ENCODE results near the gene SATB1. TPM values are rescaled to one million over a fixed set of nuclear protein-coding genes. Genes with fewer than 3 reads are reported as not detected.
"Not testable (repeated sequence)": the region's sequence is repeated elsewhere in the genome, so short reads cannot be mapped to it uniquely, and the experiment has no call there.

Gene SATB1
- total and polyA plus RNA-seq, 7 donors = 6.4 to 53.2 (median 34.0) TPM

- intact Hi-C loops (cut with DNase I) = no loop called here
- WGBS, 3 donors = 75 to 85% (median 77%) methylated on average over 1 of the region's 1 CpG
- Histone ChIP-seq H3K36me3 (ENCODE audit: insufficient read depth in 1 of 2, low read depth in 1 of 2) (no peaks in the 10 kb centered on the region), H3K9me3 (no peaks in the 10 kb centered on the region), H3K27ac (no peak overlapping the region), H3K4me3 (no peak overlapping the region), H3K4me1 (no peaks in the 10 kb centered on the region), H3K27me3 (ENCODE audit: insufficient read depth in 3 of 3, low read length in 2 of 3) (no peaks in the 10 kb centered on the region)
- no peak for TF ChIP-seq CTCF (IDR thresholded peaks at IDR 0.05)
- no peak for ATAC-seq
- DNase-seq = no peak
Observed at GRCh38 chr3:18337231-18337630, 87.9 kb downstream of the SATB1 start.

- ATAC-seq = no peak
- DNase-seq = no peak
- intact Hi-C loops (cut with DNase I) = no loop called here
- no peak for TF ChIP-seq CTCF (IDR thresholded peaks at IDR 0.05)
- no peaks in the 10 kb centered on the region for H3K36me3 ChIP-seq (ENCODE audit: insufficient read depth in 1 of 2, low read depth in 1 of 2)
- H3K4me1 ChIP-seq = no peaks in the 10 kb centered on the region
- no peak overlapping the region for H3K27ac ChIP-seq
- H3K9me3 ChIP-seq = no peaks in the 10 kb centered on the region
- no peaks in the 10 kb centered on the region for H3K27me3 ChIP-seq (ENCODE audit: insufficient read depth in 3 of 3, low read length in 2 of 3)
- no peak overlapping the region for H3K4me3 ChIP-seq
Observed at GRCh38 chr3:18334837-18335601, 90.1 kb downstream of the SATB1 start.

- H3K27me3 ChIP-seq (ENCODE audit: insufficient read depth in 3 of 3, low read length in 2 of 3); H3K4me3 ChIP-seq; H3K4me1 ChIP-seq; H3K27ac ChIP-seq; H3K9me3 ChIP-seq; intact Hi-C loops (cut with DNase I); ATAC-seq; H3K36me3 ChIP-seq (ENCODE audit: insufficient read depth in 1 of 2, low read depth in 1 of 2): not testable (repeated sequence)
- peak in 1 of 2 donors; percentile 38 for DNase-seq
- 74 to 83% (median 77%) methylated on average over 22 to 24 of the region's 25 CpGs for WGBS, 3 donors
Observed at GRCh38 chr3:18330772-18331441, 94.2 kb downstream of the SATB1 start.

- ATAC-seq (no peak), DNase-seq (no peak)
- intact Hi-C loops (cut with DNase I) = no loop called here
- Histone ChIP-seq H3K4me1 (no peaks in the 10 kb centered on the region), H3K36me3 (ENCODE audit: insufficient read depth in 1 of 2, low read depth in 1 of 2) (no peaks in the 10 kb centered on the region), H3K27ac (no peak overlapping the region), H3K27me3 (ENCODE audit: insufficient read depth in 3 of 3, low read length in 2 of 3) (no peaks in the 10 kb centered on the region), H3K4me3 (no peak overlapping the region), H3K9me3 (no peaks in the 10 kb centered on the region)
- WGBS, 3 donors = 56 to 70% (median 68%) methylated on average over 5 of the region's 5 CpGs
- TF ChIP-seq CTCF (IDR thresholded peaks at IDR 0.05) = no peak
Observed at GRCh38 chr3:18308096-18308650, 117.0 kb downstream of the SATB1 start.

GRCh38 chr3:18307529-18307928 lies 117.6 kb downstream of the SATB1 start:
- intact Hi-C loops (cut with DNase I) = no loop called here
- no peak for TF ChIP-seq CTCF (IDR thresholded peaks at IDR 0.05)
- H3K4me3 ChIP-seq = no peak overlapping the region
- H3K9me3 ChIP-seq = no peaks in the 10 kb centered on the region
- H3K27me3 ChIP-seq (ENCODE audit: insufficient read depth in 3 of 3, low read length in 2 of 3) = no peaks in the 10 kb centered on the region
- no peaks in the 10 kb centered on the region for H3K4me1 ChIP-seq
- H3K36me3 ChIP-seq (ENCODE audit: insufficient read depth in 1 of 2, low read depth in 1 of 2) = no peaks in the 10 kb centered on the region
- WGBS, 3 donors = 71 to 97% (median 86%) methylated on average over 1 of the region's 1 CpG
- DNase-seq (no peak), ATAC-seq (no peak)
- H3K27ac ChIP-seq = no peak overlapping the region
